ENCODE measurements around the gene NBAS.

- TF ChIP-seq, protein P1, sequence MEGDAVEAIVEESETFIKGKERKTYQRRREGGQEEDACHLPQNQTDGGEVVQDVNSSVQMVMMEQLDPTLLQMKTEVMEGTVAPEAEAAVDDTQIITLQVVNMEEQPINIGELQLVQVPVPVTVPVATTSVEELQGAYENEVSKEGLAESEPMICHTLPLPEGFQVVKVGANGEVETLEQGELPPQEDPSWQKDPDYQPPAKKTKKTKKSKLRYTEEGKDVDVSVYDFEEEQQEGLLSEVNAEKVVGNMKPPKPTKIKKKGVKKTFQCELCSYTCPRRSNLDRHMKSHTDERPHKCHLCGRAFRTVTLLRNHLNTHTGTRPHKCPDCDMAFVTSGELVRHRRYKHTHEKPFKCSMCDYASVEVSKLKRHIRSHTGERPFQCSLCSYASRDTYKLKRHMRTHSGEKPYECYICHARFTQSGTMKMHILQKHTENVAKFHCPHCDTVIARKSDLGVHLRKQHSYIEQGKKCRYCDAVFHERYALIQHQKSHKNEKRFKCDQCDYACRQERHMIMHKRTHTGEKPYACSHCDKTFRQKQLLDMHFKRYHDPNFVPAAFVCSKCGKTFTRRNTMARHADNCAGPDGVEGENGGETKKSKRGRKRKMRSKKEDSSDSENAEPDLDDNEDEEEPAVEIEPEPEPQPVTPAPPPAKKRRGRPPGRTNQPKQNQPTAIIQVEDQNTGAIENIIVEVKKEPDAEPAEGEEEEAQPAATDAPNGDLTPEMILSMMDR (conservative IDR thresholded peaks at IDR 0.05; ENCODE audit: low read depth, low read length) = no peak
- no peak for TF ChIP-seq RCOR1 (IDR thresholded peaks at IDR 0.05; ENCODE audit: insufficient replicate concordance, low read length)
- no peak for TF ChIP-seq MAFK (IDR thresholded peaks at IDR 0.05; ENCODE audit: low read depth, low read length)
- TF ChIP-seq CEBPB (IDR thresholded peaks at IDR 0.05; ENCODE audit: low read depth, low read length) = no peak
- TF ChIP-seq, protein P2, sequence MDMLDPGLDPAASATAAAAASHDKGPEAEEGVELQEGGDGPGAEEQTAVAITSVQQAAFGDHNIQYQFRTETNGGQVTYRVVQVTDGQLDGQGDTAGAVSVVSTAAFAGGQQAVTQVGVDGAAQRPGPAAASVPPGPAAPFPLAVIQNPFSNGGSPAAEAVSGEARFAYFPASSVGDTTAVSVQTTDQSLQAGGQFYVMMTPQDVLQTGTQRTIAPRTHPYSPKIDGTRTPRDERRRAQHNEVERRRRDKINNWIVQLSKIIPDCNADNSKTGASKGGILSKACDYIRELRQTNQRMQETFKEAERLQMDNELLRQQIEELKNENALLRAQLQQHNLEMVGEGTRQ (IDR thresholded peaks at IDR 0.05; ENCODE audit: low read depth, low read length) = no peak
These were observed 432.3 kb downstream of the NBAS start for GRCh38 chr2:15128846-15129245.

All from IMR-90 (cell line).